Lower leg skin (tissue), 3 donors: ENCODE data around the gene ZNF439.

ENCODE experiments used
- CTCF ChIP-seq, 3 donors: fragments of 450-650 bp; IDR thresholded peaks; one replicate each; pipeline ENCODE4 v1.5.1; 2016; ENCODE audit warnings: antibody characterized with exemption in 3 of 3, mild to moderate bottlenecking in 3 of 3, moderate library complexity in 2 of 3
- POLR2A ChIP-seq, 2 donors: fragments of 450-650 bp; IDR thresholded peaks; one replicate each; pipeline ENCODE4 v1.6.1; 2016 to 2017; ENCODE audit warnings: antibody characterized with exemption in 2 of 2, mild to moderate bottlenecking in 1 of 2, moderate library complexity in 1 of 2

- TF ChIP-seq POLR2A (IDR thresholded peaks at IDR 0.05) = no peak
- TF ChIP-seq CTCF (IDR thresholded peaks at IDR 0.05) = no peak
These were observed 329 bp upstream of the ZNF439 start for GRCh38 chr19:11848200-11848593.
